HEK293T (cell line): ENCODE results near the gene MYOZ3.

Experiments used
- CTCF ChIA-PET: fragments of 350-600 bp; formaldehyde crosslinking; extraction: SDS; loops from one replicate; lab custom pipeline; 2021; ENCODE audit warnings: antibody characterized with exemption, inconsistent platforms; lab: Yijun Ruan, JAX
- POLR2A ChIA-PET: fragments of 350-600 bp; formaldehyde crosslinking; extraction: SDS; loops from one replicate; lab custom pipeline; 2020; ENCODE audit warnings: antibody characterized with exemption, inconsistent platforms; lab: Yijun Ruan, JAX
- DNase-seq: peaks from one replicate; pipeline ENCODE4 v3.0.0; 2012; ENCODE audit warnings: mixed read lengths; ENCODE audit errors: extremely low spot score
- ARNT ChIP-seq: fragments of 450-650 bp; IDR thresholded peaks from 2 replicates; pipeline ENCODE4 v1.6.1; 2017; ENCODE audit warnings: mild to moderate bottlenecking
- BHLHE40 ChIP-seq: fragments of 450-650 bp; IDR thresholded peaks from 2 replicates; pipeline ENCODE4 v1.6.1; 2016; ENCODE audit warnings: mild to moderate bottlenecking, moderate library complexity, borderline replicate concordance
- CTBP1 ChIP-seq: fragments of 450-650 bp; IDR thresholded peaks from 2 replicates; pipeline ENCODE4 v1.6.1; 2016; ENCODE audit warnings: borderline replicate concordance
- ELF4 ChIP-seq: fragments of 450-650 bp; IDR thresholded peaks from 2 replicates; pipeline ENCODE4 v1.6.1; 2017; ENCODE audit warnings: antibody characterized with exemption
- FOXA1 ChIP-seq: fragments of 450-650 bp; IDR thresholded peaks from 2 replicates; pipeline ENCODE4 v1.6.1; 2016; ENCODE audit warnings: mild to moderate bottlenecking
- FOXK2 ChIP-seq: fragments of 450-650 bp; IDR thresholded peaks from 2 replicates; pipeline ENCODE4 v1.6.1; 2016; ENCODE audit warnings: mild to moderate bottlenecking
- FOXM1 ChIP-seq: fragments of 450-650 bp; IDR thresholded peaks from 2 replicates; pipeline ENCODE4 v1.6.1; 2017; ENCODE audit warnings: mild to moderate bottlenecking, borderline replicate concordance
- HDGF ChIP-seq: fragments of 450-650 bp; IDR thresholded peaks from 2 replicates; pipeline ENCODE4 v1.6.1; 2017; ENCODE audit warnings: antibody characterized with exemption, borderline replicate concordance
- L3MBTL2 ChIP-seq: fragments of 450-650 bp; conservative IDR thresholded peaks from 2 replicates; pipeline ENCODE4 v1.6.1; 2016; ENCODE audit warnings: mild to moderate bottlenecking
- LEF1 ChIP-seq: fragments of 450-650 bp; IDR thresholded peaks from 2 replicates; pipeline ENCODE4 v1.6.1; 2017; ENCODE audit warnings: mild to moderate bottlenecking, borderline replicate concordance
- NFRKB ChIP-seq: fragments of 450-650 bp; IDR thresholded peaks from 2 replicates; pipeline ENCODE4 v1.6.1; 2016; ENCODE audit warnings: mild to moderate bottlenecking, moderate library complexity
- SP1 ChIP-seq: fragments of 450-650 bp; IDR thresholded peaks from 2 replicates; pipeline ENCODE4 v1.6.1; 2017
- SUZ12 ChIP-seq: fragments of 450-650 bp; IDR thresholded peaks from 2 replicates; pipeline ENCODE4 v1.6.1; 2016; ENCODE audit warnings: mild to moderate bottlenecking
- TARDBP ChIP-seq: fragments of 450-650 bp; IDR thresholded peaks from 2 replicates; pipeline ENCODE4 v1.6.1; 2016
- ZNF384 ChIP-seq: fragments of 450-650 bp; IDR thresholded peaks from 2 replicates; pipeline ENCODE4 v1.6.1; 2016
- TF ChIP-seq, protein P1 (sequence below): fragments of 450-650 bp; IDR thresholded peaks from 2 replicates; pipeline ENCODE4 v1.6.1; 2016

Gene MYOZ3

GRCh38 chr5:150675069-150675468, 14.0 kb downstream of the MYOZ3 start:
- DNase-seq = no peak
- ChIA-PET POLR2A (interaction anchor here (1.5 kb wide), 1 partner anchor 26 kb away, joined by 6 read pairs; the partner anchor contains the start of gene RBM22), CTCF (no interaction called here)
- TF ChIP-seq L3MBTL2 = no peak
- TF ChIP-seq ZNF384 = no peak
- TF ChIP-seq FOXK2 = no peak
- TF ChIP-seq ELF4 = no peak
- no peak for TF ChIP-seq NFRKB
- TF ChIP-seq FOXA1 = no peak
- TF ChIP-seq, protein P1, sequence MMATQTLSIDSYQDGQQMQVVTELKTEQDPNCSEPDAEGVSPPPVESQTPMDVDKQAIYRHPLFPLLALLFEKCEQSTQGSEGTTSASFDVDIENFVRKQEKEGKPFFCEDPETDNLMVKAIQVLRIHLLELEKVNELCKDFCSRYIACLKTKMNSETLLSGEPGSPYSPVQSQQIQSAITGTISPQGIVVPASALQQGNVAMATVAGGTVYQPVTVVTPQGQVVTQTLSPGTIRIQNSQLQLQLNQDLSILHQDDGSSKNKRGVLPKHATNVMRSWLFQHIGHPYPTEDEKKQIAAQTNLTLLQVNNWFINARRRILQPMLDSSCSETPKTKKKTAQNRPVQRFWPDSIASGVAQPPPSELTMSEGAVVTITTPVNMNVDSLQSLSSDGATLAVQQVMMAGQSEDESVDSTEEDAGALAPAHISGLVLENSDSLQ = no peak
- no peak for TF ChIP-seq CTBP1
- no peak for TF ChIP-seq LEF1
- TF ChIP-seq ARNT = no peak
- TF ChIP-seq SUZ12 = no peak
- no peak for TF ChIP-seq HDGF
- no peak for TF ChIP-seq FOXM1
- no peak for TF ChIP-seq BHLHE40

GRCh38 chr5:150676578-150676977, 15.5 kb downstream of the MYOZ3 start:
- no peak for DNase-seq
- no peak for TF ChIP-seq LEF1
- no peak for TF ChIP-seq NFRKB
- no peak for TF ChIP-seq TARDBP
- no peak for TF ChIP-seq BHLHE40
- no peak for TF ChIP-seq HDGF
- no peak for TF ChIP-seq CTBP1
- no peak for TF ChIP-seq ELF4
- TF ChIP-seq ARNT = no peak
- no peak for TF ChIP-seq ZNF384
- POLR2A ChIA-PET = no interaction called here
- CTCF ChIA-PET = no interaction called here

DNA sequence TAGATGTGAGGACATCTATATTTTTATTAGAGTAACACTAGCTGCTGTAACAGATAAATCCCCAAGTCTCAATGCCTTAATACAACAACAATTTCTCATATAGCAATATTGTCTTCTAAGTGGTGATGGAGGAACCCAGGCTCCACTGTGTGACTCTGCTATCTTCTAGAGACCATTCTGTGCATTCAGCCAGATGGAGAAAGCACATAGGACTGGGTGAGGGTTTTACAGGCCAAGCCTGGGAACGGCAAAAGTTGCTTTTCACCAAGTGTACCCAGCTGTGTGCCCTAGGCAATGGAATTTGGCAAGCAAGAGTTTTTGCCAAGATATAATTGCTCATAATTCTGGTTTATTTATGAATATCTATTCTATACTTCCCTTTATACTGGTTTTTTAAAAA, 28.1 kb downstream of the MYOZ3 start:
- TF ChIP-seq ELF4 = no peak
- no peak for TF ChIP-seq LEF1
- TF ChIP-seq ZNF384 = no peak
- TF ChIP-seq FOXA1 = no peak
- no peak for TF ChIP-seq HDGF
- no peak for TF ChIP-seq BHLHE40
- TF ChIP-seq FOXM1 = no peak
- TF ChIP-seq SP1 = no peak
- TF ChIP-seq ARNT = no peak
- no peak for TF ChIP-seq CTBP1
- TF ChIP-seq SUZ12 = no peak
- TF ChIP-seq TARDBP = no peak
- TF ChIP-seq FOXK2 = no peak
- no peak for TF ChIP-seq L3MBTL2
- no peak for TF ChIP-seq NFRKB
- TF ChIP-seq, protein P1 = no peak
- no peak for DNase-seq
- CTCF ChIA-PET = interaction anchor here (1.4 kb wide), 1 partner anchor 129 kb away, joined by 3 read pairs; no protein-coding TSS in a partner anchor
- POLR2A ChIA-PET = interaction anchor here (2.1 kb wide), 1 partner anchor 12 kb away, joined by 14 read pairs; the partner anchor contains the start of gene RBM22

- DNase-seq = no peak
- POLR2A ChIA-PET = interaction anchor here (2.9 kb wide), 1 partner anchor 10 kb away, joined by 19 read pairs; the partner anchor contains the start of gene RBM22
- CTCF ChIA-PET = interaction anchor here (1.2 kb wide), 1 partner anchor 9 kb away, joined by 3 read pairs; no protein-coding TSS in a partner anchor
- TF ChIP-seq FOXA1 (no peak), FOXM1 (no peak), SUZ12 (no peak), CTBP1 (no peak), BHLHE40 (no peak), ARNT (no peak), SP1 (no peak), L3MBTL2 (no peak), TARDBP (no peak), LEF1 (no peak), HDGF (no peak), ELF4 (no peak), FOXK2 (no peak), NFRKB (no peak), ZNF384 (no peak)
- TF ChIP-seq, protein P1 = no peak
Observed at GRCh38 chr5:150690760-150691159, 29.7 kb downstream of the MYOZ3 start.

- ChIA-PET POLR2A (interaction anchor here (2.9 kb wide), 1 partner anchor 8 kb away, joined by 19 read pairs; the partner anchor contains the start of gene RBM22), CTCF (no interaction called here)
- DNase-seq = no peak
- TF ChIP-seq FOXM1 = no peak
- no peak for TF ChIP-seq TARDBP
Observed at GRCh38 chr5:150692276-150692675, 31.2 kb downstream of the MYOZ3 start.

DNA sequence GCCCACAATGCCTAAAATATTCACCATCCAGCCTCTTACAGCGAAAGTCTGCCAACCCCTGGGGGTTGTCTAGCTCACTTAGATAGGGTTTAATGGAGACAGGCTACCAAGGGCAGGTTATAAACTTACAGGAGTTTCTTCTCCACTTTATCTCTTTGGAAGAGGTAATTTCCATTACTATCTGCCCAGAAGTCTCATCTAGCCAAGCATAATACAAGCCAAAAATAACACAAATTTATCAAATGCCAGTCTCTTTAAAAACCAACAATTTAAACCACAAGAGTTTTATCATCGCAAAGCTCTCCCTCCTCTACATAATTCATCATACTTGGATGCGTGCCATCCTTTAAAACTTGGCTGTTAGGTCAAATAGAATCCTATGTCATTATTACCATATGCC, 33.6 kb downstream of the MYOZ3 start:
- TF ChIP-seq ZNF384 (no peak), HDGF (no peak), L3MBTL2 (no peak), LEF1 (no peak), BHLHE40 (no peak), CTBP1 (no peak), FOXA1 (no peak), ARNT (no peak), TARDBP (no peak), FOXM1 (no peak), SUZ12 (no peak), SP1 (no peak), FOXK2 (no peak), NFRKB (no peak), ELF4 (no peak)
- TF ChIP-seq, protein P1 = no peak
- ChIA-PET POLR2A (interaction anchor here (1.0 kb wide), 1 partner anchor 64 kb away, joined by 3 read pairs; the partner anchor contains the start of gene DCTN4), CTCF (no interaction called here)
- DNase-seq = no peak
